Measurements from ENCODE around the gene MARCHF6.

GRCh38 chr5:10364186-10364689, 10.7 kb downstream of the MARCHF6 start:
- no peak for TF ChIP-seq CTCF (IDR thresholded peaks at IDR 0.05; ENCODE audit: poor library complexity)
- no peak for TF ChIP-seq EZH2phosphoT487 (IDR thresholded peaks at IDR 0.05; ENCODE audit: low read depth, severe bottlenecking, unreplicated experiment)
- TF ChIP-seq EZH2 (IDR thresholded peaks at IDR 0.05; ENCODE audit: borderline replicate concordance): no peak

Data from hepatocyte (in vitro differentiated cells).